ENCODE measurements around the gene GZF1. TPM values are rescaled to one million over a fixed set of nuclear protein-coding genes. Genes with fewer than 3 reads are reported as not detected.

Gene GZF1
- total RNA-seq, 1 donor from 2014 or later = 16.3 TPM

GRCh38 chr20:23314699-23315098, 47.3 kb upstream of the GZF1 start:
- no peak for FAIRE-seq
- Histone ChIP-seq H3K9ac (ENCODE audit: low read length) (no peak overlapping the region), H3K4me2 (ENCODE audit: low read length) (no peak overlapping the region), H3K4me3 (ENCODE audit: insufficient read depth, low read depth, low read length) (no peak overlapping the region), H3K4me1 (ENCODE audit: insufficient read depth, low read length) (no peaks in the 10 kb centered on the region), H3K27me3 (ENCODE audit: insufficient read depth, low read length) (peaks cover 3% of the 10 kb centered on the region), H3K36me3 (ENCODE audit: insufficient read depth, low read length) (no peaks in the 10 kb centered on the region), H3K79me2 (ENCODE audit: insufficient read depth, low read length) (no peaks in the 10 kb centered on the region), H2AFZ (ENCODE audit: low read depth, low read length) (no peak overlapping the region), H3K27ac (ENCODE audit: low read depth, low read length) (no peak overlapping the region), H3K9me3 (ENCODE audit: insufficient read depth, low read depth, low read length) (no peaks in the 10 kb centered on the region), H4K20me1 (ENCODE audit: insufficient read depth, low read length) (no peaks in the 10 kb centered on the region)
- no peak for DNase-seq (ENCODE audit: low read depth)
- Mint-ChIP-seq H3K4me3 (ENCODE audit: unreplicated experiment) (no peak overlapping the region), H3K27ac (ENCODE audit: unreplicated experiment) (no peak overlapping the region), H3K4me1 (ENCODE audit: low read depth, unreplicated experiment) (peaks cover 3% of the 10 kb centered on the region), H3K9me3 (ENCODE audit: unreplicated experiment) (peaks cover 11% of the 10 kb centered on the region), H3K27me3 (ENCODE audit: low read depth, unreplicated experiment) (peaks cover 22% of the 10 kb centered on the region), H3K36me3 (ENCODE audit: low read depth, unreplicated experiment) (peaks cover 4% of the 10 kb centered on the region)
- TF ChIP-seq CTCF (IDR thresholded peaks at IDR 0.05; ENCODE audit: insufficient read depth, low read depth, low read length) (no peak), EZH2 (IDR thresholded peaks at IDR 0.05; ENCODE audit: insufficient read depth, low read length) (no peak)

- Histone ChIP-seq H3K27me3 (ENCODE audit: insufficient read depth, low read length) (peaks cover 3% of the 10 kb centered on the region), H3K4me3 (ENCODE audit: insufficient read depth, low read depth, low read length) (no peak overlapping the region), H3K36me3 (ENCODE audit: insufficient read depth, low read length) (no peaks in the 10 kb centered on the region), H3K27ac (ENCODE audit: low read depth, low read length) (no peak overlapping the region), H3K9ac (ENCODE audit: low read length) (no peak overlapping the region), H3K4me1 (ENCODE audit: insufficient read depth, low read length) (no peaks in the 10 kb centered on the region), H3K4me2 (ENCODE audit: low read length) (no peak overlapping the region), H3K79me2 (ENCODE audit: insufficient read depth, low read length) (no peaks in the 10 kb centered on the region), H4K20me1 (ENCODE audit: insufficient read depth, low read length) (no peaks in the 10 kb centered on the region), H2AFZ (ENCODE audit: low read depth, low read length) (no peak overlapping the region), H3K9me3 (ENCODE audit: insufficient read depth, low read depth, low read length) (no peaks in the 10 kb centered on the region)
- FAIRE-seq (no peak), DNase-seq (ENCODE audit: low read depth) (no peak)
- Mint-ChIP-seq H3K4me3 (ENCODE audit: unreplicated experiment) (no peak overlapping the region), H3K27ac (ENCODE audit: unreplicated experiment) (no peak overlapping the region), H3K36me3 (ENCODE audit: low read depth, unreplicated experiment) (peaks cover 4% of the 10 kb centered on the region), H3K9me3 (ENCODE audit: unreplicated experiment) (peaks cover 10% of the 10 kb centered on the region), H3K27me3 (ENCODE audit: low read depth, unreplicated experiment) (peaks cover 18% of the 10 kb centered on the region), H3K4me1 (ENCODE audit: low read depth, unreplicated experiment) (peaks cover 3% of the 10 kb centered on the region)
- TF ChIP-seq EZH2 (IDR thresholded peaks at IDR 0.05; ENCODE audit: insufficient read depth, low read length) (no peak), CTCF (IDR thresholded peaks at IDR 0.05; ENCODE audit: insufficient read depth, low read depth, low read length) (no peak)
Measured at GRCh38 chr20:23315099-23315498, 46.9 kb upstream of the GZF1 start.

- Histone ChIP-seq H3K9me3 (ENCODE audit: insufficient read depth, low read depth, low read length) (peaks cover 4% of the 10 kb centered on the region), H3K4me2 (ENCODE audit: low read length) (no peak overlapping the region), H3K4me1 (ENCODE audit: insufficient read depth, low read length) (no peaks in the 10 kb centered on the region), H2AFZ (ENCODE audit: low read depth, low read length) (no peak overlapping the region), H3K27me3 (ENCODE audit: insufficient read depth, low read length) (peaks cover 3% of the 10 kb centered on the region), H3K27ac (ENCODE audit: low read depth, low read length) (no peak overlapping the region), H4K20me1 (ENCODE audit: insufficient read depth, low read length) (no peaks in the 10 kb centered on the region), H3K9ac (ENCODE audit: low read length) (no peak overlapping the region), H3K36me3 (ENCODE audit: insufficient read depth, low read length) (no peaks in the 10 kb centered on the region), H3K4me3 (ENCODE audit: insufficient read depth, low read depth, low read length) (no peak overlapping the region), H3K79me2 (ENCODE audit: insufficient read depth, low read length) (no peaks in the 10 kb centered on the region)
- peaks cover 4% of the 10 kb centered on the region for H3K36me3 Mint-ChIP-seq (ENCODE audit: low read depth, unreplicated experiment)
- H3K4me3 Mint-ChIP-seq (ENCODE audit: unreplicated experiment) = no peak overlapping the region
- no peak for TF ChIP-seq CTCF (IDR thresholded peaks at IDR 0.05; ENCODE audit: insufficient read depth, low read depth, low read length)
- TF ChIP-seq EZH2 (IDR thresholded peaks at IDR 0.05; ENCODE audit: insufficient read depth, low read length) = no peak
- peaks cover 3% of the 10 kb centered on the region for H3K4me1 Mint-ChIP-seq (ENCODE audit: low read depth, unreplicated experiment)
- peaks cover 17% of the 10 kb centered on the region for H3K27me3 Mint-ChIP-seq (ENCODE audit: low read depth, unreplicated experiment)
- H3K9me3 Mint-ChIP-seq (ENCODE audit: unreplicated experiment) = peaks cover 6% of the 10 kb centered on the region
- FAIRE-seq = no peak
- DNase-seq (ENCODE audit: low read depth) = no peak
- H3K27ac Mint-ChIP-seq (ENCODE audit: unreplicated experiment) = no peak overlapping the region
Measured at GRCh38 chr20:23316626-23317025, 45.4 kb upstream of the GZF1 start.

Data from astrocyte (in vitro differentiated cells and primary cell).